GM19452 (cell line): ENCODE results near the gene TMEM217.
"Not testable (repeated sequence)": the region's sequence is repeated elsewhere in the genome, so short reads cannot be mapped to it uniquely, and the experiment has no call there.

Source experiments
- ATAC-seq: cut with Tn5 transposase; IDR thresholded peaks from one replicate; pipeline ENCODE4 v1.9.1; 2021; ENCODE audit not compliant: unreplicated experiment

TMEM217 gene

DNA sequence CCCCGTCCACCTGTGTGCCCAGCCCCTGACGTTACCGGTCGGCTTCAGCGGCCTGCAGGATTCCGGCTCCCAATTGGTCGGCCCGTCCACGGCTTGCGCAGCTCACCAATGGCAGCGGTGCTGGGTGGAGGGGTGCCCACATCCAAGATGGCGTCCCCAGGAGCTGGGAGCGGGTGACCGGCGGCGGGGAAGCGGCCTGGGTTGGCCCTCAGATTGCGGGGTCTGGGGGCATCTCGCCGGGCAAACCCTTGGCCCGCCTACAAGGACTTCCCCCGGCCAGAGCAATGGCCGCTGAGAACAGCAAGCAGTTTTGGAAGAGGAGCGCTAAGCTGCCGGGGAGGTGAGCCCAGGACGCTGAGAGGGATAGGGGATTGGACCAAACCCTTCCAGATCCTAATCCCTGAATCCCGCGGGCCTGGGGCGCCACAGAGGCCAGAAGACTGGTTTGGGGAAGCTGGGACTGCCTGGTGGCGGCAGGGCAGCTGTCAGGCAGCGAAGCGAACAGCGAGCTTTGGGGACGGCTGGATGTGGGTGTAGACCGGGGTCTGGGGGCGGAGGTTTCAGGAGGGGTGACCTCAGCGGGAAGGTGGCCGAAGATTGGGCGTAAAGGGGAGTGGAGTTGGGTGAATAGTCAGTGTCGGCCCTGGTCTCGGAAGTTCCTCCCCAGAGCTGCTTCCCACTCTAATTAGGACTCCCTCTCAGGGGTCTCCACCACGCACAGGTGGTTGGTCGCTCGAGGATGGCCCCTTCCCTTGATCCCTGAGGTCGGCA, at the start of gene TMEM217, which contains the start of gene TBC1D22B:
TSS of gene TMEM217 (minus strand) at position 511 of the 771 bp plus-strand sequence. CDS start 39,114 bp downstream, outside the sequence.
TSS of gene TBC1D22B (plus strand) at position 139 of the 771 bp plus-strand sequence. CDS start at position 285, 146 bp downstream.
- peak; percentile 96 for ATAC-seq

DNA sequence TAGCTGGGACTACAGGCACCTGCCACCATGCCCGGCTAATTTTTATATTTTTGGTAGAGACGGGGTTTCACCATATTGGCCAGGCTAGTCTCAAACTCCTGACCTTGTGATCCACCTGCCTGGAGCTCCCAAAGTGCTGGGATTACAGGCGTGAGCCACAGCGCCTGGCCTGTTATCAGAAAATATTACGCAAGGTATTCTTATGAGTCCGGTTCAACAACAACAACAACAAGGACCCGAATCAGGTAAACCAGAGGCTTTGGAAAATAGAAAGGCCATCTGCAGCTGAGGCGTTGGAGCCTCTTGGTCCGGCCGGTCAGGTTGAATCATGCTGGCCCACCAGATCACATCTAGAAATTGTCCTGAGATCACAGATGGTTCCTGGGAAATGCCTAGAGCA, 49.5 kb upstream of the TMEM217 start:
- not testable (repeated sequence) for ATAC-seq

GRCh38 chr6:37306624-37307222, 48.8 kb upstream of the TMEM217 start:
- no peak for ATAC-seq

DNA sequence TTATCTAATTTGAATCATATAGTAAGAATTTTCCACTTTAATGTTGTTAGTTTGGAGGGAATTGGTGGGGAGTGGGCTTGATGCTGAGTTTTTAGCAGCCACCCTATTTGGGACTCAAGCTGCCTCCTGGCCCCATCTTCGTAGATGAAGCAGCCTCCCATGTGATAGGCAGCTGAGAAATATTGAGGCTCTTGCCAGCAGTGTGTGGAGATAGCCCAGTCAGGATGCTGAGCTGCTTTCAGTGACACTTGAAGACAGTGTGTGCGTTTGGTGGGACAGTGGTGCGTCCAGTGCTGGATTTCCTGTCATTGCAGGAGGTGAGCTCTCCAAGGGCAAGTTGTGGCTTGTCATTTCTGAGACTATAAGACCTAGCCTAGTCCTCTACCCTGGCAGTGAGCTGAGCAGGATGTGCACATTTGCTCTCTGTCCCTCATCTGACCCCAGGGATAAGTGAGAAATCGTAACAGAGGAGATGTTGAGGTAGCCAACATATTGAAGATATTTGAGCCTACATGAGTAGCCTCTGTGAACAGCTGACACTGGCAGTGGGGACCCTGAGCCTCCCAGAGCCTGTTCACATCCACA, 48.0 kb upstream of the TMEM217 start:
- no peak for ATAC-seq

- no peak for ATAC-seq
Measured at GRCh38 chr6:37304766-37305165, 46.8 kb upstream of the TMEM217 start.

- no peak for ATAC-seq
Measured at GRCh38 chr6:37303891-37304503, 46.1 kb upstream of the TMEM217 start.

DNA sequence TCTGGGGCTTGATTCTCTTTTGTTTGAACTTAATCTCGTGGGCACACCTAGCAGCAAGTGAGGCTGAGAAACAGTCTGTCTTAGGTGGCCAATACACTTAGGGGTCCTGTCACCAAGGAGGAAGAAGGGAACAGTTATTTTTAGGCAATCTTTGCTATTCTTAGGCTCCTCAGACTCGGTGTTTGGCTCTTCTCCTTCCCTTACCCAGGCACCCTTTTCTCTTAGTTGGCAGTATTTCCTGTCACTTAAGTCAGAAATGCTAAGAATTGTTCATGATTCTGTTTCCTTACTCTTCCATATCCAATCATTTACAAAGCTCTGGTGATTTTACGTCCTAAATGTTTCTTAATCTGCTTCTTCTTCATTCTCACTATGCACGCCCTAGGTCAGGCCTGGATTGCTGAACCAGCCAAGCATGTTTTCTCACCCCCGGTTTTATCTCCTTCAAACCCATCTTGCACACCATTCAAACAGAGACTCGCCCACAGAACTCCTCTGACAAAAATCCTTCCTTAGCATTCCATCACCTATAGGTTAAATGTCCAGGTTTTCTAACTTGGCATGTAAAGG, 45.2 kb upstream of the TMEM217 start:
- ATAC-seq = no peak

DNA sequence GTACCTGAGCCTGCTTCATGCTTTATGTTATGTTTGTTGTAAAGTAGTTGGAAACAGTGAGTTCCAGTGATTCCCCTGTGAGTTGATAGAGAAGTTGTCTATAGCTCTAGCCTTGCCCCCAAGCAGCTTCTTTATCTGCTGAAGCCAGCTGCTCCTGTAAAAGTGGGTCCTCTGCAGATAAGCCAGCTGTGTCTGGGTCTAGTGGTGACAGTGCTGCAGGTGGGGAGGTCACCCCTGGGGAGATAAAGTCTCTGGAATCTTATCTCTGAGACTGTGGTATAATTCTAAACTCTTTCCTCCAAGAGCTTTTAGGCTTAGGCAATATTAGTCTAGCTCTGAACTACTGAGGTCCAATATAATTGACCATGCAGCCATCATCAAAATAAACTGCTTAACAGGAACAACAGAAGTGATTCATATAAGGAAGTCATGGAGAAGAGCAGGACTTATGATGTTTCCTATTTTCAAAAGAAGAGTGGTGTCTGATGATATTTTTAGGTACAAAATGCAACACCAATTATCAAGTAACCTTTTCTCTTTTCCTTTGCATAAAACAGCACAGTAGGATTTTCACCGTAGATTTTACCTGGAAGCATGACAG, 44.2 kb upstream of the TMEM217 start:
- no peak for ATAC-seq

- no peak for ATAC-seq
Measured at GRCh38 chr6:37299990-37300389, 42.0 kb upstream of the TMEM217 start.

DNA sequence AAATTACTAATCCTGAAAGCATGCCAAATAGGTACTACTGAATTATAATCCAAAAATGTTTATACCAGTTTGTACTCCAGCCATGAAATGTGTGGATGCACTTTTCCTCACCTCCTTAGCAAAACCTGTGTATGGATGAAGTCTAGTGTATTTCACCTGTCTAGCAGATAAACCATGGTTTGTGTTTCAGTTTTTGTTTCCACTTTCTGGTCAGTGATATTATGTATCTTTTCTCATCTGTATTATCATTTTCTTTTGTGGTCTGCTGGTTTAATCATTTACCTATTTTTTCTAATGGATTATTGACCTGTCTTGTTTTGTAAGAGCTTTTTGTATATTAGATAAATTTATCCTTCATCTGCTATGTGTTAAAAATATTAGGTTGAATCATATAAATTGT, 41.0 kb upstream of the TMEM217 start:
- peak; percentile 75 for ATAC-seq

DNA sequence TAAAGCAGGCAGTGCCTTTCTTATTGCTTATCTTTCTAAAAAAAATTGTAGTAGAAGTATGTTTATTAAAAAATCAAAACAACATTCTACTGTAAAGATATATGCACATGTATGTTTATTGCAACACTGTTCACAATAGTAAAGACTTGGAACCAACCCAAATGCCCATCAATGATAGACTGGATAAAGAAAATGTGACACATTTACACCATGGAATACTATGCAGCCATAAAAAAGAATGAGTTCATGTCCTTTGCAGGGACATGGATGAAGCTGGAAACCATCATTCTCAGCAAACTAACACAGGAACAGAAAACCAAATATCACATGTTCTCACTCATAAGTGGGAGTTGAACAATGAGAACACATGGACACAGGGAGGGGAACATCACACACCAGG, 39.7 kb upstream of the TMEM217 start:
- not testable (repeated sequence) for ATAC-seq

GRCh38 chr6:37293426-37293825, 35.5 kb upstream of the TMEM217 start:
- ATAC-seq = no peak

- ATAC-seq = no peak
Measured at GRCh38 chr6:37289931-37290330, 32.0 kb upstream of the TMEM217 start.

DNA sequence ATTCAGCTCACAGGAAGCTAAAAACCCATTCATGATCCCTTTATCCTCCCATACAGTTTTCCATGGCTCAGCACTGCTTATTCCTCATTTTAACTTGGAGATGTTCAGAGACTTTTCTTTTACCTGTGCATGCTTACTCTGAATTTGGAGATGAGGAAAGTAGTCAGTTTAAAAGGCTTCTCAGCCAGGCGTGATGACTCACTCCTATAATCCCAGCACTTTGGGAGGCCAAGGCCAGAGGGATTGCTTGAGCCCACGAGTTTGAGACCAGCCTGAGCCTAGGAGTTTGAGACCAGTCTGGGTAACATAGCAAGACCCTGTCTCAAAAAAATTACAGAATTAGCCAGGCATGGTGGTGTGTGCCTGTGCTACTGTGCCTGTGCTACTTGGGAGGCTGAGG, 30.3 kb upstream of the TMEM217 start:
- no peak for ATAC-seq

- ATAC-seq = peak; percentile 54
Measured at GRCh38 chr6:37287519-37288157, 29.7 kb upstream of the TMEM217 start.

DNA sequence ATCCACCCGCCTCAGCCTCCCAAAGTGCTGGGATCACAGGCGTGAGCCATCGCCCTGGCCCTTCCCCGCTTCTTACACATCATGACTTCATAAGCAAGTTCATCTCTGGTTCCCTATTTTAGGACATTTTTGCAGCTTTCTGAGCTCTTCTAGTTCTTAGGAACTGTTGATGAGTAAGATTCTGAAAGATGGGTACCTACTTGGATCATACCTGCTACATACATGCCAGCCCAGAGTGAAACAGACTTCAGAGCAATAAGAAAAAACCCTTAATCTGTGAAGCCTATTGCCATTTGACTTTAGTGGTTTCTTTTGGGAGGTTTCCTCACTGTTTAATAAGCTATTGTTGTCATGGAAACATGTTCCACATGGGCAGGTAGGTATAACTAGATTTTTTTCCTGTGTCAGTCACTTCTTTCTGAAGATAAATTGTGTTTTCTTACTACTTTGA, 27.9 kb upstream of the TMEM217 start:
- no peak for ATAC-seq

- ATAC-seq = no peak
Measured at GRCh38 chr6:37284781-37285180, 26.8 kb upstream of the TMEM217 start.

DNA sequence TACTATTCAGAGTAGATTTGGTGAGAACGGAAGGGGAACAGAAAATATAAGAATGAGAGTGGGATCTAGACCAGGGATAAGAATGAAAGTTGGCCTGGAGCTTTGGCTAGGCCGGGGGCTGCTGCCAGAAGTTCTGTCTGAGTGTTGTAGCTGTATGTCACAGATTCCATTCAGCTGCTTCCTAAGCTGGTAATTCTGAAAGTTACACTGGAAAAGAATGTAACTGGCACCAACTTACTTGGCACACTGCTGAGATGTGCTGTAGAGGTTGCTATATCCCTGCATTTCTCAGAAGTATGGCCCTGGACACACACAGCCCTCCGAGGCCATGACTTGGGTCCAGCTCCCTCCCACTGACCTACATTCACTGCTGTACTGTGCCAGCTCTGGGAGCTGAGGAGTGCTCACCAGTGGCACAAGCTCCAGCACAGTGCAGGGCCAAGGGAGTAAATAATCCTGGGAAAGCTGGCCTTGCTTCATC, 25.8 kb upstream of the TMEM217 start:
- ATAC-seq = no peak

DNA sequence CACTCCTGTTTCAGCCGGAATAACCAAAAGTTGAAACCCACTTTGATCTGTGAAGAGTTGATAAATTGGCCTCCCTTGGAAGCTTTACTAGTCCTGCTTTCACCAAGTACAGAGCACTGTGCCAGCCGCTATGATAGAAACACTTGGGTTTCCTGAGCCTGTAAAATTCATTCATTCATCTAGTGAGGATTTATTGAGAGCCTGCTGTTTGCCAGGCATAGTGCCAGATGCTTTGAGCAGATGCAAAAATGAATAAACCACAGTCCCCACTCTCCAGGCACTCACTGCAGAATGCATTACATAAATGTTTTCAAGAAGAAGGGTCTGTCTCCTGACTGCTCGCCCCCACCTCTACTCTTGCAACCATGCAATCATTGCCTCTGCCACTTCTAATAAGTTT, 25.3 kb upstream of the TMEM217 start:
- no peak for ATAC-seq

GRCh38 chr6:37282371-37282770, 24.4 kb upstream of the TMEM217 start:
- no peak for ATAC-seq
